MV-4-11 (cell line): Measurements from ENCODE around the gene ADARB2.
A peak's percentile ranks its signal among the peaks of the same experiment; 100 is the strongest.

Experiments used
- DNase-seq: peaks from one replicate; lab custom pipeline; 2025; lab: John Stamatoyannopoulos, UW

The ADARB2 gene

GRCh38 chr10:1736144-1736971, 967 bp downstream of the ADARB2 start:
- DNase-seq: no peak

DNA sequence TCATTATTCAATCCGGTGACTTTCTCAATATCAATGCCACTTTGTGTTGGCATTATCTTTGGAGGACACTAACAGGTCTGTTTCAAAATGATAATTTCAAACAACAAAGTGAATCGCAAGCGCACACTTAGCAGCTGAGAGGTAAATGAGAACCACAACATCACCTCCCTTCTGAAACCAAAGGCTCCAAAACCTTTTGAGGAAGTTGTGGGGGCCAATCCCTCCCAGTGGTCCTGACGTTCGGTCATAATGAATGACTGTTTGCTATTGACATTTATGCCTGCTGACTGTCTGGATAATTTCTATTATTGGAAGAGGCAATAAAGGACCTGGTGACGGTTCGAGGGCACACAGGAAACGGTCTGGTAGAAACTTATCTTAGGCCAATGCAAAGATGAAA, 1.8 kb downstream of the ADARB2 start:
- peak; percentile 16 for DNase-seq

DNA sequence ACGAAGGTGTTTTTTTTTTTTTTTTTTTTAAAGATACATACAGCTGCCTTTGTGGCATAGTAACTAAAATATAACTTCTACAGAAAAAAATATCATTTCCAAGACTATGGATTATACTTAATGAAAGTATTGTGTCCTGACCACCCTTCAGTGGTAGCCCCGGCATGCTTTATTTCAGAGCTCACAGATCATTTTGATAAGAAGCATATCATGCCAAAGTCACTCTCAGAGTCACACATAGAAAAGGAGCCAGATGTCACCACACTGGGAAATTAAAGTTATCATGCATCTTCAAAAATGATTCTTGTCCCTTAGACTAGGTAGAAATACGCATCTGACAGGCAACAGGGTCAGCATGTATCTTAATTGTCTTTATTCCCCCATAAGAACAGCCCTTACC, 3.0 kb downstream of the ADARB2 start:
- no peak for DNase-seq

- no peak for DNase-seq
Measured at GRCh38 chr10:1733720-1734119, 3.6 kb downstream of the ADARB2 start.

DNA sequence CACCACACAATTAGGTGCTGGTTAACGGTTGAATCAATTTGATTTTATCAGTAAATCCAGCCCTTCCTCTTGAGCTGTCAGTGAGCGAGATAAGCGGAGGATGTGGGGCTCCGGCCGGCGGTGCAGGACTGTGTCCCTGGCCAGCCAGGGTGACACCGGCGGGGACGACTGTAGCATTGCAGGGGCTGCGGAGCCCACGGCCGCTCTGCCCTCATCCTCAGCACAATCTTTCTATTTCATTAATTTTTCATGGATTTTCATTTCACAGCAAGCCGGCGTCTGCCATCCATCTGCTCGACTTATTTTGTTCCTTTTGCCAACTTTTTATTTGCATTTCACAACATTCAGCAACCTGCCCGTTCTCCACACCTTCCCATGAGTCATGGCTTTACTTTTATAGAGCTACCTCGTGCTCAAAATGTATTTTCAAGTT, 4.7 kb downstream of the ADARB2 start:
- no peak for DNase-seq

- no peak for DNase-seq
Measured at GRCh38 chr10:1731592-1731991, 5.7 kb downstream of the ADARB2 start.

- no peak for DNase-seq
Measured at GRCh38 chr10:1729751-1730150, 7.6 kb downstream of the ADARB2 start.

- DNase-seq: no peak
Measured at GRCh38 chr10:1726861-1727260, 10.5 kb downstream of the ADARB2 start.

DNA sequence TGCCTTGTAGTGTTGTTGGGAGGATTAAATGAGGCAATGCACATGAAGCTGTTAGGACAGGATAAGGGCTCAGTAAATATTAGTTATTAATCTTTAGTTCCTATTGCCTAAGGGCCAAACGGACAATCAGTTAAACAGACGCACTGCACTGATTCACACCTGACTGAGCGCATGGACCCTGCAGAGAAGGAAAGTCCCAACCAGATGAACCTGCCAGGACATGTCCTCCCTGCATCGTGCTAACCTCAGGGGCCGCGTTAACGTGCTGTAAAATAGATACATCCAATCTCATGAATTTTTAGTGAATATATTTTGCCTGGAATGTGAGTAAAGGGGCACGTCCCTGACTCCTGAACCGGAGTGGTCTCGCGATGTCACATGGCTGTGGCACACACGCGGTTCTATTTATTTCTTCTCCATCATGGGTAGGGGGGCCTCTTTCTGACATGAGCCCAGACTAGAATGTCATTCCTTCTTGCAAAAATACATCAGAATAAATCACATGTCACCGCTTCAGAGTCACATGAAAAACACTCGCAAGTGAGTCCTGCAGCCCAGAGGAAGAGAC, 12.3 kb downstream of the ADARB2 start:
- DNase-seq: no peak

DNA sequence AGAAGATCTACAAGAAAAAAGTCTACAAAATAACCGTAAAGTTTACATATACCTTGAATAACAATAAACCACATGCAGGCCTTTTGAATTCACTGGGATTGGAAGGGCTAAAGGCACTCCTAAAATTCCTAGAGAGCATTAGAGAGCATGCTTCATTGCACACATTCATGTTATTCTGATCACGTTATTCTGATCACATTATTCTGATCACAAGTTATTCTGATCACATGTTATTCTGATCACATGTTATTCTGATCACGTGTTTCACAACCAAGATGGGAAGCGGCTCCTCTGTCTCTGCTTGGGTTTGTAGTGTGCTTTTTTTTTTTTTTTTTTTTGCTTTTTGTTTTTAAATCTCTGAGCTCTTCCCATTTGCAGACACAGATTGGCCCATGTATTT, 20.5 kb downstream of the ADARB2 start:
- DNase-seq: no peak

GRCh38 chr10:1715821-1716220, 21.5 kb downstream of the ADARB2 start:
- DNase-seq: no peak

GRCh38 chr10:1712944-1713671, 24.2 kb downstream of the ADARB2 start:
- no peak for DNase-seq

- DNase-seq: no peak
Measured at GRCh38 chr10:1712314-1712713, 25.0 kb downstream of the ADARB2 start.

DNA sequence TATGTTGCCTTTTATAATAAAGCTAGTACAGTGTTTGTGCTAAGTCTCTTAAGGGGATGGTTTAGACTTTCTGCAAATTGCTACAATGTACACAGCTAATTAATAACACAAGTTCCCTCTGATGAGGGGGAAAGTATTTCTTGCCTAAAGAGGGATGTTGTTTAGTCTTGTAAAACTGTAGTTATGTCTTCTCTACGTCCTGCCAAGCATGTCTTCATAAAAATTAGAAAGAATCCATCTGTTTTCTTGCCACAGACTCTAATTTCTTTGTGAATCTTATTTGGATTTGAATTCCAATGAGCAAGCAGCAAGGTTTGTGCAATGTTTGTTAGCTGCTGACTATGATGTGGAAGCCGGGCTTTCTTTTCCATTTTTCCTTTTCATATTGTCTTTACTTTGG, 28.2 kb downstream of the ADARB2 start:
- DNase-seq: no peak

- no peak for DNase-seq
Measured at GRCh38 chr10:1708746-1709145, 28.6 kb downstream of the ADARB2 start.

GRCh38 chr10:1706711-1707110, 30.6 kb downstream of the ADARB2 start:
- peak; percentile 3 for DNase-seq

GRCh38 chr10:1706256-1706655, 31.1 kb downstream of the ADARB2 start:
- DNase-seq: no peak

GRCh38 chr10:1698185-1698584, 39.1 kb downstream of the ADARB2 start:
- DNase-seq: no peak

GRCh38 chr10:1696106-1696505, 41.2 kb downstream of the ADARB2 start:
- no peak for DNase-seq

GRCh38 chr10:1690086-1690485, 47.2 kb downstream of the ADARB2 start:
- DNase-seq: no peak

- DNase-seq: no peak
Measured at GRCh38 chr10:1688531-1688930, 48.8 kb downstream of the ADARB2 start.

DNA sequence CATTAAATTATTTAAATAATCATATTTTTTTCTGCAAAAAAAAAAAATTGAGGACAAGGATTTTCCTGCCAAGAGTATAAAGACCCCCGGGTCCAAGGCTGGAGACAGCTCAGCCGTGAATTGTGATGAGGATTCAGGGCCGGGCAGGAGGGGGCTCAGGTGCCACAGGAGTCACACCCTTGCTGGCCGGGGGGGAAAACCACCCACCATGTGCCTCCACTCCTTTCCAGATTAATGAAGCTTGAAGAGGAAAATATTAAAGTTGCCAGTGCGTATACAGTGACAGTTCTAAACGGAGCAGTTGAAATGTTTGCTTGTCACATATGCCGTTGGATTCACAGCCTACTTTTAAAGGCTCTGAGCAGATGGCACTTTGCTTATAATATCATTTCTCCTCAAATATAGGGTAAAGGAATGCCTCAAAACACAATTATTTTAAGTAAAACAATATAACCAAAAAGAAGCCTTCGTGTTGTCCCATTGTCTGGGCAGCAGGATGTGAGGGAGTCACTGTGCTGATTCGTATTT, 49.6 kb downstream of the ADARB2 start:
- DNase-seq: no peak

GRCh38 chr10:1687190-1687589, 50.1 kb downstream of the ADARB2 start:
- DNase-seq: no peak
